Liver (tissue), 9 donors: ENCODE results near the gene KAZALD1. TPM values are rescaled to one million over a fixed set of nuclear protein-coding genes. Genes with fewer than 3 reads are reported as not detected.
"Not testable (repeated sequence)": the region's sequence is repeated elsewhere in the genome, so short reads cannot be mapped to it uniquely, and the experiment has no call there.

ENCODE experiments used
- DNase-seq: peaks from one replicate; pipeline ENCODE4 v3.0.0-alpha.2; 2017; ENCODE audit warnings: low spot score
- H3K27ac ChIP-seq, 2 donors: one replicate each; pipeline ENCODE4 v1.7.0; 2013; ENCODE audit warnings: inconsistent platforms in 2 of 2, low read length in 2 of 2, control low read depth in 1 of 2, low read depth in 1 of 2, mild to moderate bottlenecking in 1 of 2
- H3K27me3 ChIP-seq, 4 donors: one replicate each; pipeline versions ENCODE4 v1.6.1 to v1.7.0; 2013; ENCODE audit warnings: low read length in 3 of 4, inconsistent platforms in 1 of 4, mild to moderate bottlenecking in 1 of 4, moderate library complexity in 1 of 4; ENCODE audit not compliant: control insufficient read depth in 4 of 4, insufficient read depth in 4 of 4
- H3K36me3 ChIP-seq, 4 donors: one replicate each; pipeline versions ENCODE4 v1.6.1 to v1.7.0; 2013; ENCODE audit warnings: low read length in 3 of 4, mild to moderate bottlenecking in 3 of 4, low read depth in 1 of 4, moderate library complexity in 1 of 4; ENCODE audit not compliant: control insufficient read depth in 4 of 4, insufficient read depth in 3 of 4
- H3K4me1 ChIP-seq, 4 donors: one replicate each; pipeline versions ENCODE4 v1.6.1 to v1.7.0; 2013; ENCODE audit warnings: low read length in 3 of 4, mild to moderate bottlenecking in 3 of 4, moderate library complexity in 1 of 4; ENCODE audit not compliant: control insufficient read depth in 4 of 4, insufficient read depth in 4 of 4
- H3K4me3 ChIP-seq, 3 donors: one replicate each; pipeline versions ENCODE4 v1.6.1 to v1.7.0; 2013; ENCODE audit warnings: low read length in 3 of 3, control low read depth in 1 of 3, low read depth in 1 of 3, mild to moderate bottlenecking in 1 of 3
- H3K9ac ChIP-seq, 2 donors: one replicate each; pipeline ENCODE4 v1.7.0; 2013; ENCODE audit warnings: low read length in 2 of 2, mild to moderate bottlenecking in 2 of 2, moderate library complexity in 2 of 2, control low read depth in 1 of 2, low read depth in 1 of 2
- H3K9me3 ChIP-seq, 4 donors: one replicate each; pipeline versions ENCODE4 v1.6.1 to v1.7.0; 2013; ENCODE audit warnings: low read length in 3 of 4; ENCODE audit not compliant: control insufficient read depth in 4 of 4
- FOXA1 ChIP-seq: IDR thresholded peaks from 2 replicates; pipeline ENCODE4 v1.6.1; 2016; ENCODE audit warnings: antibody characterized with exemption
- GABPA ChIP-seq, 2 donors: IDR thresholded peaks in 1 of 2; conservative IDR thresholded peaks in 1 of 2; 2 replicates each; pipeline ENCODE4 v1.6.1; 2016; ENCODE audit warnings: antibody characterized with exemption in 2 of 2, mild to moderate bottlenecking in 1 of 2, moderate library complexity in 1 of 2
- HNF4A ChIP-seq, 2 donors: conservative IDR thresholded peaks; 2 replicates each; pipeline ENCODE4 v1.6.1; 2016; ENCODE audit warnings: antibody characterized with exemption in 2 of 2, mild to moderate bottlenecking in 2 of 2
- HNF4G ChIP-seq: IDR thresholded peaks from 2 replicates; pipeline ENCODE4 v1.6.1; 2016; ENCODE audit warnings: antibody characterized with exemption
- JUND ChIP-seq, 2 donors: IDR thresholded peaks; 2 replicates each; pipeline ENCODE4 v1.6.1; 2016; ENCODE audit warnings: antibody characterized with exemption in 2 of 2
- RAD21 ChIP-seq, 2 donors: IDR thresholded peaks; 2 replicates each; pipeline ENCODE4 v1.6.1; 2016; ENCODE audit warnings: antibody characterized with exemption in 2 of 2, mild to moderate bottlenecking in 2 of 2
- RXRA ChIP-seq, 2 donors: IDR thresholded peaks; 2 replicates each; pipeline ENCODE4 v1.6.1; 2017 to 2018; ENCODE audit warnings: antibody characterized with exemption in 2 of 2, mild to moderate bottlenecking in 1 of 2
- SP1 ChIP-seq: IDR thresholded peaks from 2 replicates; pipeline ENCODE4 v1.6.1; 2018; ENCODE audit warnings: antibody characterized with exemption, mild to moderate bottlenecking
- WGBS: extraction: QIAGEN DNeasy Blood & Tissue Kit; methylation state at CpG from one replicate; pipeline ENCODE4 v1.1.7; 2013; 5-methylcytosine and 5-hydroxymethylcytosine counted together
- polyA plus RNA-seq, 2 donors: library from polyadenylated mRNA; stranded (reverse) in 1 of 2; unstranded in 1 of 2; fragments of 200-250 nt in 1 of 2; fragments of >200 nt in 1 of 2; fragmentation: Nextera tagmentation in 1 of 2; extraction: Ambion mirVana in 1 of 2; gene quantifications; one replicate each; pipeline versions ENCODE4 v1.2.1 to v1.2.3, GENCODE V29; 2013 to 2015
- total RNA-seq, 2 donors: library from RNA; depleted of rRNA; stranded (reverse); fragments of >200 nt; gene quantifications; one replicate each; pipeline ENCODE4 v1.2.3, GENCODE V29; 2014
- TF ChIP-seq, protein P1 (sequence below): IDR thresholded peaks from 2 replicates; pipeline ENCODE4 v1.6.1; 2016; ENCODE audit warnings: antibody characterized with exemption
- TF ChIP-seq, protein P2 (sequence below): IDR thresholded peaks from 2 replicates; pipeline ENCODE4 v1.6.1; 2016; ENCODE audit warnings: antibody characterized with exemption, mild to moderate bottlenecking
- TF ChIP-seq, protein P3 (sequence below): IDR thresholded peaks from 2 replicates; pipeline ENCODE4 v1.6.1; 2016; ENCODE audit warnings: antibody characterized with exemption
- TF ChIP-seq, protein P4 (sequence below): IDR thresholded peaks from 2 replicates; pipeline ENCODE4 v1.6.1; 2016; ENCODE audit warnings: antibody characterized with exemption
- donor health status: healthy.
- donor health status: healthy.
- donor health status: healthy.
- donor health status: healthy.
- donor health status: healthy.

The KAZALD1 gene
- total and polyA plus RNA-seq, 4 donors = 0.21 to 1.2 (median 0.71) TPM

DNA sequence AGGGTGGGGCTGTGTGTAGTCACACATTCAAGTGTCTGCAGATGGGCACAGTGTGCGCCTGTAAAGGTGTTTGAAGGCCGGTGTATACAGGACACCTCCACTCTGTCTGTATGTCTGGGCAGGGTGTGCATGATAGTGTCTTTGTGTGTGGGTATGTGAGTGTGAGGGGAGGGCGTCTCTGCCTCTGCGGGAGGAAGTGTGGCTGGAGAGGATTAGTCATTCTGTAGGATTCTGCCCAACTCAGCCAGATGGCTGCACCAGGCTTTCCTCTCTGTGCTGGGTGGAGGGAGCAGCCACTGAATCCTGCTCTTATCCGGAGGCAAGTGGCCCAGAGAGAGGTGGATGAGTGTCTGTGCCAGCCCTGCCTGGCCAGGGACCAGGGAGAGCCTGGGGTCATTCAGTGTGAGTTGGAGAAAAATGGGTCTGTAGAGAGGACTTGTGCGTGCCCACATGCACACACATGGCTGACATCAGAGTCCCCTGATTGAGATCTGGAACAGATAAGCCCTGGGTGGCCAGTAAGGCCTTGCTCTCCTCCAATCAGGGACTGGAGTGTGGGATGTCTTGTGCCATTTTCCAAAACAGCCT, 29.1 kb upstream of the KAZALD1 start:
- Histone ChIP-seq H3K9ac (peak overlapping the region; percentile 28 to 55), H3K9me3 (no peaks in the 10 kb centered on the region), H3K36me3 (peaks cover 0 to 16% (median 5%) of the 10 kb centered on the region in 4 donors), H3K4me1 (peaks cover 4 to 24% (median 18%) of the 10 kb centered on the region in 4 donors), H3K27ac (peak overlapping the region; percentile 73 to 87), H3K27me3 (no peaks in the 10 kb centered on the region), H3K4me3 (peak overlapping the region; percentile 60 to 83 (median 67))
- no peak for DNase-seq
- TF ChIP-seq JUND (IDR thresholded peaks at IDR 0.05) (peak; percentile 32 to 64), RAD21 (IDR thresholded peaks at IDR 0.05) (no peak), HNF4A (conservative IDR thresholded peaks at IDR 0.05) (no peak), HNF4G (no peak), SP1 (no peak)
- TF ChIP-seq, protein P1, sequence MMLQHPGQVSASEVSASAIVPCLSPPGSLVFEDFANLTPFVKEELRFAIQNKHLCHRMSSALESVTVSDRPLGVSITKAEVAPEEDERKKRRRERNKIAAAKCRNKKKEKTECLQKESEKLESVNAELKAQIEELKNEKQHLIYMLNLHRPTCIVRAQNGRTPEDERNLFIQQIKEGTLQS = no peak
- 42% methylated on average over 6 of the region's 6 CpGs for WGBS

DNA sequence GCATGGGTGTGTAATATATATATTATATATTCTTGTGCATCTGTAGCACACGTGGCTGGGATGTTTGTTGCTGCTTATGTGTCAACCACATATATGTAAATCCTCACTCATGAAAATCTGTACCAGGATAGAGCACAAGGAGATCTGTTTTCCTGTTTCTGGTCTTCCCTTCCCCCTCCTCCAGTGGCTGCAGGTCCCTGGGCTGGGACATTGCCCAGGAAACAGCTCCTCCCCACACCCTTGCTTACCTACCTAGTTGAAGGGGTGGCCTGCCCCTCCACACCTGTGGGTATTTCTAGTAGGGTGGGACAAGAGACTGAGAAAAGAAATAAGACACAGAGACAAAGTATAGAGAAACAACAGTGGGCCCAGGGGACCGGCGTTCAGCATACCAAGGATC, 28.5 kb upstream of the KAZALD1 start:
- no peak overlapping the region for H3K9ac ChIP-seq
- no peaks in the 10 kb centered on the region for H3K9me3 ChIP-seq
- H3K27ac ChIP-seq = no peak overlapping the region
- DNase-seq = no peak
- no peak overlapping the region for H3K4me3 ChIP-seq
- H3K36me3 ChIP-seq = peaks cover 0 to 19% (median 5%) of the 10 kb centered on the region in 4 donors
- 86% methylated on average over 3 of the region's 3 CpGs for WGBS
- H3K4me1 ChIP-seq = peaks cover 4 to 24% (median 18%) of the 10 kb centered on the region in 4 donors
- H3K27me3 ChIP-seq = no peaks in the 10 kb centered on the region
- TF ChIP-seq GABPA (IDR thresholded peaks at IDR 0.05 in 1 of 2, conservative IDR thresholded peaks at IDR 0.05 in 1 of 2) (no peak), FOXA1 (no peak), RXRA (IDR thresholded peaks at IDR 0.05) (no peak), RAD21 (IDR thresholded peaks at IDR 0.05) (no peak), JUND (IDR thresholded peaks at IDR 0.05) (no peak)
- TF ChIP-seq, protein P2, sequence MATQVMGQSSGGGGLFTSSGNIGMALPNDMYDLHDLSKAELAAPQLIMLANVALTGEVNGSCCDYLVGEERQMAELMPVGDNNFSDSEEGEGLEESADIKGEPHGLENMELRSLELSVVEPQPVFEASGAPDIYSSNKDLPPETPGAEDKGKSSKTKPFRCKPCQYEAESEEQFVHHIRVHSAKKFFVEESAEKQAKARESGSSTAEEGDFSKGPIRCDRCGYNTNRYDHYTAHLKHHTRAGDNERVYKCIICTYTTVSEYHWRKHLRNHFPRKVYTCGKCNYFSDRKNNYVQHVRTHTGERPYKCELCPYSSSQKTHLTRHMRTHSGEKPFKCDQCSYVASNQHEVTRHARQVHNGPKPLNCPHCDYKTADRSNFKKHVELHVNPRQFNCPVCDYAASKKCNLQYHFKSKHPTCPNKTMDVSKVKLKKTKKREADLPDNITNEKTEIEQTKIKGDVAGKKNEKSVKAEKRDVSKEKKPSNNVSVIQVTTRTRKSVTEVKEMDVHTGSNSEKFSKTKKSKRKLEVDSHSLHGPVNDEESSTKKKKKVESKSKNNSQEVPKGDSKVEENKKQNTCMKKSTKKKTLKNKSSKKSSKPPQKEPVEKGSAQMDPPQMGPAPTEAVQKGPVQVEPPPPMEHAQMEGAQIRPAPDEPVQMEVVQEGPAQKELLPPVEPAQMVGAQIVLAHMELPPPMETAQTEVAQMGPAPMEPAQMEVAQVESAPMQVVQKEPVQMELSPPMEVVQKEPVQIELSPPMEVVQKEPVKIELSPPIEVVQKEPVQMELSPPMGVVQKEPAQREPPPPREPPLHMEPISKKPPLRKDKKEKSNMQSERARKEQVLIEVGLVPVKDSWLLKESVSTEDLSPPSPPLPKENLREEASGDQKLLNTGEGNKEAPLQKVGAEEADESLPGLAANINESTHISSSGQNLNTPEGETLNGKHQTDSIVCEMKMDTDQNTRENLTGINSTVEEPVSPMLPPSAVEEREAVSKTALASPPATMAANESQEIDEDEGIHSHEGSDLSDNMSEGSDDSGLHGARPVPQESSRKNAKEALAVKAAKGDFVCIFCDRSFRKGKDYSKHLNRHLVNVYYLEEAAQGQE = no peak
- TF ChIP-seq, protein P3, sequence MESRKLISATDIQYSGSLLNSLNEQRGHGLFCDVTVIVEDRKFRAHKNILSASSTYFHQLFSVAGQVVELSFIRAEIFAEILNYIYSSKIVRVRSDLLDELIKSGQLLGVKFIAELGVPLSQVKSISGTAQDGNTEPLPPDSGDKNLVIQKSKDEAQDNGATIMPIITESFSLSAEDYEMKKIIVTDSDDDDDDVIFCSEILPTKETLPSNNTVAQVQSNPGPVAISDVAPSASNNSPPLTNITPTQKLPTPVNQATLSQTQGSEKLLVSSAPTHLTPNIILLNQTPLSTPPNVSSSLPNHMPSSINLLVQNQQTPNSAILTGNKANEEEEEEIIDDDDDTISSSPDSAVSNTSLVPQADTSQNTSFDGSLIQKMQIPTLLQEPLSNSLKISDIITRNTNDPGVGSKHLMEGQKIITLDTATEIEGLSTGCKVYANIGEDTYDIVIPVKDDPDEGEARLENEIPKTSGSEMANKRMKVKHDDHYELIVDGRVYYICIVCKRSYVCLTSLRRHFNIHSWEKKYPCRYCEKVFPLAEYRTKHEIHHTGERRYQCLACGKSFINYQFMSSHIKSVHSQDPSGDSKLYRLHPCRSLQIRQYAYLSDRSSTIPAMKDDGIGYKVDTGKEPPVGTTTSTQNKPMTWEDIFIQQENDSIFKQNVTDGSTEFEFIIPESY = no peak
- TF ChIP-seq, protein P4, sequence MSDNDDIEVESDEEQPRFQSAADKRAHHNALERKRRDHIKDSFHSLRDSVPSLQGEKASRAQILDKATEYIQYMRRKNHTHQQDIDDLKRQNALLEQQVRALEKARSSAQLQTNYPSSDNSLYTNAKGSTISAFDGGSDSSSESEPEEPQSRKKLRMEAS = no peak

DNA sequence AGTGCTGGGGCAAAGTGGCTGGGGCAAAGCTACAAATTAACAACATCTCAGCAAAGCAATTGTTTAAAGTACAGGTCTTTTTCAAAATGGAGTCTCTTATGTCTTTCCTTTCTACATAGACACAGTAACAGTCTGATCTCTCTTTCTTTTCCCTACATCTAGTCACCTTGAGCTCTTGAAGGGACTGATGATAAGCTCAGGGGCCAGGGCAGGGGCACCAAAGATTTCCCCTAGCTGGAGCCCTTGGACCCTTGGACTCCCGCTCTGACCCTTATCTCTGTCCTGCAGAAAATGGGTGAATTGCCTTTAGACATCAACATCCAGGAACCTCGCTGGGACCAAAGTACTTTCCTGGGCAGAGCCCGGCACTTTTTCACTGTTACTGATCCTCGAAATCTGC, 27.4 kb upstream of the KAZALD1 start:
- H3K4me3 ChIP-seq, H3K27ac ChIP-seq, DNase-seq, H3K27me3 ChIP-seq, H3K9ac ChIP-seq, H3K9me3 ChIP-seq: not testable (repeated sequence)
- Histone ChIP-seq H3K36me3 (peaks cover 0 to 20% (median 5%) of the 10 kb centered on the region in 4 donors), H3K4me1 (peaks cover 4 to 24% (median 18%) of the 10 kb centered on the region in 4 donors)
- 94% methylated on average over 4 of the region's 4 CpGs for WGBS
